ENCODE results near the gene ZNF800.
A peak's percentile ranks its signal among the peaks of the same experiment; 100 is the strongest.

The ZNF800 gene

DNA sequence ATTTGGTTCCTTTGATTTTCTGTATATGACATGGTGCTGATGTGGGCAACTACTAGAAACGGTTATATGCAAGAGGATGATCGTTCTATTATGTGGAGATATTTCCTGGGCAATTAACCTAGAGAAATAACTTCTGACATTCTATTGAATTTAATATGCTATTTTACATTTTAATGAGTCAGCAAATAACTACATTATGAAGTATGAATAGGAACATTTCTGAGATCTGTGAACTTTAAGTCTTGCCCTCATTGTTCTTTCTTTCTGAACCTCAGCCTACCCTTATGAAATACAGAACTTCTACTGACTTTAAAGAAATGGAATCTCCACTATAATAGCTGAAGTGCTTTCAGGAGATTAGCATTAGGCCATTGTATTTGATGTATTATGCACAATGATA is 59.6 kb downstream of the ZNF800 start:
- Histone ChIP-seq H3K27ac (ENCODE audit: low read depth in 2 of 2, low read length in 2 of 2) (no peak overlapping the region), H3K36me3 (ENCODE audit: control insufficient read depth in 2 of 2, insufficient read depth in 2 of 2, low read length in 2 of 2) (no peaks in the 10 kb centered on the region), H3K27me3 (ENCODE audit: control insufficient read depth in 2 of 2, insufficient read depth in 2 of 2, low read length in 2 of 2) (no peaks in the 10 kb centered on the region), H3K4me3 (ENCODE audit: low read length in 2 of 2) (no peak overlapping the region), H3K9ac (ENCODE audit: low read depth in 1 of 2, low read length in 2 of 2) (no peak overlapping the region), H3K9me3 (ENCODE audit: control insufficient read depth in 2 of 2, low read length in 2 of 2) (no peaks in the 10 kb centered on the region), H3K4me1 (ENCODE audit: control insufficient read depth in 2 of 2, insufficient read depth in 2 of 2, low read length in 2 of 2) (peaks cover 6 to 19% of the 10 kb centered on the region in 2 donors)

DNA sequence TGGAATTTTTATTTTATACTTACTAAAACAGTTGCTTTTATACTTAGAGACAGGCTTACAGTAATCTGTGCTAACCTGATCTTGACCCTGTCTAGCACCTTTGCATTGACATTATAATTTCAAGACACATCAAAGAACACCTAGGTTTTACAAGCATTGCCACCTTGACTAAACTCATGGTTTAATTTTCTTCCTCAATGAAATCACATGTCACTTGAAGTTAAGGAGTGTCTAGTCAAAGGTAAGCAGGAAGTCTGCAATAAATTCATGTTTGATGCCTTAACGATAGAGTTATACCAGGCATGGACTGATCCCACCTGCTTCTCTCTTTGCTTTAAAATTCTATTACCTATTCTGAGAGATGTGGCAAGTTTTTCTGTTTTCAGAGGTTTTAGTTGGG is 62.4 kb downstream of the ZNF800 start:
- Histone ChIP-seq H3K9me3 (ENCODE audit: control insufficient read depth in 2 of 2, low read length in 2 of 2) (no peaks in the 10 kb centered on the region), H3K27me3 (ENCODE audit: control insufficient read depth in 2 of 2, insufficient read depth in 2 of 2, low read length in 2 of 2) (peaks cover 0 to 3% of the 10 kb centered on the region in 2 donors), H3K4me3 (ENCODE audit: low read length in 2 of 2) (no peak overlapping the region), H3K27ac (ENCODE audit: low read depth in 2 of 2, low read length in 2 of 2) (peak overlapping the region; percentile 69 to 72), H3K36me3 (ENCODE audit: control insufficient read depth in 2 of 2, insufficient read depth in 2 of 2, low read length in 2 of 2) (no peaks in the 10 kb centered on the region), H3K4me1 (ENCODE audit: control insufficient read depth in 2 of 2, insufficient read depth in 2 of 2, low read length in 2 of 2) (peaks cover 6 to 15% of the 10 kb centered on the region in 2 donors), H3K9ac (ENCODE audit: low read depth in 1 of 2, low read length in 2 of 2) (no peak overlapping the region)

DNA sequence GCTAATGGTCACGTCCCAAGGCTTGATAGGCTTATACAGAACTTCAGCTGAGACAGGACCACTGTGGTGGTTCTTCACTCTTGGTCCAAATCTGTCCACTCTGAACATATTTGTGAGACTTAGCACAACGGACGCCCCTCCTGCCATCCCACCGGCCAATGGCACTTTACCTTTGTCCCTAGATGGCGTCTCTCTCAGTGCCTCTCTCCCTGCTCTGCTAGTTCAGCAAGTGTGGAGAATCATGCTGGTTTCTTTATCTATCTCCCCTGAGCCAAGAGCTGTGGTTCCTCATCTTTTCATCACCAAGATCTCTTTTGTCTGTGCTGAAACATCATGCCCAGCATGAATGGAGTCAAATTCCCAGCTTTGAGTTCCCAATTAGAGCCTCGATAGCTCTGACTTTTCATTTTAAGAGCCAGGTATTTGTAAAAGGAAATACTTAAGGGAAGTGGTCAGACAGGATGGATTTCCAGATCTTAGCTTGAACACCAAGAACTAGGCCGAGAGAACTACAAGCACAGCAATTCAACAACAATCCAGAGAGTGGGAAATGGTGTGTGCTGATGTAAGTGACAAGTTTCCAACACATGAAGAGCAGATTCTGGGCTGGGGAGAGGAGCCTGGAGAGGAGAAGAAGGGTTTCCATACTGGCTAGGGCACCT is 69.5 kb downstream of the ZNF800 start:
- Histone ChIP-seq H3K36me3 (ENCODE audit: control insufficient read depth in 2 of 2, insufficient read depth in 2 of 2, low read length in 2 of 2) (no peaks in the 10 kb centered on the region), H3K9ac (ENCODE audit: low read depth in 1 of 2, low read length in 2 of 2) (no peak overlapping the region), H3K4me3 (ENCODE audit: low read length in 2 of 2) (no peak overlapping the region), H3K27ac (ENCODE audit: low read depth in 2 of 2, low read length in 2 of 2) (no peak overlapping the region), H3K4me1 (ENCODE audit: control insufficient read depth in 2 of 2, insufficient read depth in 2 of 2, low read length in 2 of 2) (no peaks in the 10 kb centered on the region), H3K27me3 (ENCODE audit: control insufficient read depth in 2 of 2, insufficient read depth in 2 of 2, low read length in 2 of 2) (peaks cover 0 to 3% of the 10 kb centered on the region in 2 donors), H3K9me3 (ENCODE audit: control insufficient read depth in 2 of 2, low read length in 2 of 2) (no peaks in the 10 kb centered on the region)

DNA sequence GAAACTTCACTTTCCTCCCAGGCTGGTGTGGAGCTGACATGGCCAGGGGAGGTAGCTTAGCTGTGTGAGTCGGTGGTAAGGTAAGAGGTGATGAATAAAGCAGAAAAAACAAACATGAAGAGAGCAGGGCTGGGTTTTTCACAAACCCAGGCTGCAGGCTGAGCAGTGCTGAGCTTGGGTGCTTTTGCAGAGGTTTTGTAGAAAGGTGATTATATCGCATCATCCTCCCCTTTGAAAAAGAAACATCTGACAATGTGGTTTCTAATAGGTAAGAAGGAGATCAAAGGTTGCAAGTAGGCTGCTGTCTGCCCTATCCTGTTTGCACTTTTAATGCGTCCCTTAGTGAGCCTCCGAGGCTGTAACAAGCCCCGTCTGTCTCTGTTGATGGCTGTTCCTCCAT is 70.2 kb downstream of the ZNF800 start:
- Histone ChIP-seq H3K9me3 (ENCODE audit: control insufficient read depth in 2 of 2, low read length in 2 of 2) (no peaks in the 10 kb centered on the region), H3K27me3 (ENCODE audit: control insufficient read depth in 2 of 2, insufficient read depth in 2 of 2, low read length in 2 of 2) (peaks cover 0 to 3% of the 10 kb centered on the region in 2 donors), H3K9ac (ENCODE audit: low read depth in 1 of 2, low read length in 2 of 2) (no peak overlapping the region), H3K4me3 (ENCODE audit: low read length in 2 of 2) (no peak overlapping the region), H3K4me1 (ENCODE audit: control insufficient read depth in 2 of 2, insufficient read depth in 2 of 2, low read length in 2 of 2) (no peaks in the 10 kb centered on the region), H3K27ac (ENCODE audit: low read depth in 2 of 2, low read length in 2 of 2) (no peak overlapping the region), H3K36me3 (ENCODE audit: control insufficient read depth in 2 of 2, insufficient read depth in 2 of 2, low read length in 2 of 2) (no peaks in the 10 kb centered on the region)

DNA sequence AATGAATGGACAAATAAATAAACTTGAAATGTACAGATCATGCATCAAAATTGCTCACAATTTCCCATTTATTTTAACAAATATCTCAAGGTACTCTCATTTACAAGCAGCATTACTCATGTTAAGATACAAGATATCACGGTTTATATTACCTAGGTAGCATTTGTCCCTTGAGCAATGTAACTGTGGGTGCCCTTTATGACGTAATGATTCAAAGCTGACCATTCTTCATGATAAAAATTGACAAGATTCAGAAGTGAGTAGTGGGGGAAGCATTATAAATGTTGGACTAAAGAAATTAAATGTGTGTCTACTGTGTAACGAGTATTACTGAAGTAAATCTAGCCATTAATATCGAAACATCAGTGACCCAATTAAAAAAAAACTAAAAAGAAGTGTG is 71.5 kb downstream of the ZNF800 start:
- Histone ChIP-seq H3K9me3 (ENCODE audit: control insufficient read depth in 2 of 2, low read length in 2 of 2) (no peaks in the 10 kb centered on the region), H3K36me3 (ENCODE audit: control insufficient read depth in 2 of 2, insufficient read depth in 2 of 2, low read length in 2 of 2) (no peaks in the 10 kb centered on the region), H3K9ac (ENCODE audit: low read depth in 1 of 2, low read length in 2 of 2) (no peak overlapping the region), H3K27me3 (ENCODE audit: control insufficient read depth in 2 of 2, insufficient read depth in 2 of 2, low read length in 2 of 2) (peaks cover 0 to 3% of the 10 kb centered on the region in 2 donors), H3K27ac (ENCODE audit: low read depth in 2 of 2, low read length in 2 of 2) (no peak overlapping the region), H3K4me1 (ENCODE audit: control insufficient read depth in 2 of 2, insufficient read depth in 2 of 2, low read length in 2 of 2) (no peaks in the 10 kb centered on the region), H3K4me3 (ENCODE audit: low read length in 2 of 2) (no peak overlapping the region)
